NCI-H524 (cell line): Measurements from ENCODE around the gene HDAC11.
"Not testable (repeated sequence)": the region's sequence is repeated elsewhere in the genome, so short reads cannot be mapped to it uniquely, and the experiment has no call there.

ENCODE experiments used
- DNase-seq, 2 experiments: peaks; one replicate each; lab custom pipeline; 2025; lab: John Stamatoyannopoulos, UW

HDAC11 gene

DNA sequence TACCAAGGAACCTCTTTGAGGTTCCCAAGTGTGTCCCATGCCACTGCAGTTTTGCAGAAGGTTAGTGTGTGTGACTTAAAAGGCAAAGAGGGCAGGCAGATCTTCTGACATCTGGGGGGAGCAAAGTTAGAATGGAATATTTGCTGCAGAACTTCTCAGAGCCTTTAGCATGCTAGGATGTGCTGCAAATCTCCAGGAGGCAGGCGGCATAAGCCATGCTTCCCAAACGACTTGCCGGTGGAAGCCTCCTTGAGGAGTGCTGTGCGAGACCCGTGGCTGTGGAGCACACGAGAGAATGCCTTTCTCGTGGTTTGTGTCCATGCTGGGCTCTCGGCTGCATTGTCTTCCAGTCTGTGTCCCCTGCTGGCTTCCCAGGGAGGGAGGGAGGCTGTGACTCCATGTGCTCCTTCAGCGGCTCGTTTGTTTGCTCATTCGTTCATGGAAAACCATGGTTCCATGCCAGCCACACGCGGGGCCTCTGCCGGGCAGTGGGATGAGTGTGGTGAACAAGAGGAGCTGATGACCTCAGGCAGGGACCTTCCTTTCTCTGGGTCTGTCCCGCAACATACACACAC lies 13.8 kb downstream of the HDAC11 start:
- DNase-seq: no peak

GRCh38 chr3:13494463-13495350 lies 14.6 kb downstream of the HDAC11 start:
- DNase-seq: peak in 1 of 2 experiments; percentile 16

DNA sequence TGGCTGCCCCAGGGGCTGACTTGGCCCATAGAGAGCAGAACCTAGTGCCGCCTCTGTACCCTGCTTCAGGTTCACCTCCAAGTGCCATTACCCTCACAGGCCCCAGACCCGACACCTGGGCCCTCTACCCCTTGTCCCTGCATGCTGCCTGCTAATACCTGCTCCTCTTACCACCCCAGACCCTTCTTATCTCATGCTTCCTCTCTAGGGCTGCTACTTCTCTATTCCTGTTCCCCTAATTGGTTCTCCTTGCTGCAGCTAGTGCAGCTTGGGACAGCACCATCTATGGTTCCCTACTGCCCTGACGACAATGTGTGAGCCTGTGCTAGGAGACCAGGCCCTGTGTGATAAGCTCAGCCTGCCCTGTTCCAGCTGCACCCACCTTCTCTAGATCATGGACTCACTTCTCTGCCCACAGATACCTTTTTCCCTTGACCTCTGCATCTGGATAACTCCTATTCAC lies 15.3 kb downstream of the HDAC11 start:
- no peak for DNase-seq

- DNase-seq: peak in 1 of 2 experiments; percentile 74
These were observed 16.0 kb downstream of the HDAC11 start for GRCh38 chr3:13495921-13496723.

DNA sequence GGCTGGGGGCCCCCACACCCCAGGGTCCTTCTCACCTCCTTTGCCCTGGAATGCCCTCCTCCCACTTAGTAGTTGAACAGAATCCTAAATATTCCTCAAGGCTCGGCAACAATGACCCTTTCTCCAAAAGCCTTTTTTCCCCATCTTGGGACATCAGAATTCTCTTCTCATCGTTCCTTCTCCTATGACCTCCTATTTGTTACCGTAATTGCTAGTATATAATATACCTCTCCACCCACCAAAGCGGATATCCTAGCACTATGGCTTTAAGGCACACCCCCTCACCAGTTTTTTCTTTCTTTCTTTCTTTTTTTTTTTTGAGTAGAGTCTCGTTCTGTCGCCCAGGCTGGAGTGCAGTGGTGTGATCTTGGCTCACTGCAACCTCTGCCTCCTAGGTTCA lies 16.8 kb downstream of the HDAC11 start:
- DNase-seq: no peak

GRCh38 chr3:13497386-13497785 lies 17.3 kb downstream of the HDAC11 start:
- no peak for DNase-seq

- DNase-seq: no peak
These were observed 18.4 kb downstream of the HDAC11 start for GRCh38 chr3:13498354-13499060.

GRCh38 chr3:13499246-13499645 lies 19.1 kb downstream of the HDAC11 start:
- not testable (repeated sequence) for DNase-seq

DNA sequence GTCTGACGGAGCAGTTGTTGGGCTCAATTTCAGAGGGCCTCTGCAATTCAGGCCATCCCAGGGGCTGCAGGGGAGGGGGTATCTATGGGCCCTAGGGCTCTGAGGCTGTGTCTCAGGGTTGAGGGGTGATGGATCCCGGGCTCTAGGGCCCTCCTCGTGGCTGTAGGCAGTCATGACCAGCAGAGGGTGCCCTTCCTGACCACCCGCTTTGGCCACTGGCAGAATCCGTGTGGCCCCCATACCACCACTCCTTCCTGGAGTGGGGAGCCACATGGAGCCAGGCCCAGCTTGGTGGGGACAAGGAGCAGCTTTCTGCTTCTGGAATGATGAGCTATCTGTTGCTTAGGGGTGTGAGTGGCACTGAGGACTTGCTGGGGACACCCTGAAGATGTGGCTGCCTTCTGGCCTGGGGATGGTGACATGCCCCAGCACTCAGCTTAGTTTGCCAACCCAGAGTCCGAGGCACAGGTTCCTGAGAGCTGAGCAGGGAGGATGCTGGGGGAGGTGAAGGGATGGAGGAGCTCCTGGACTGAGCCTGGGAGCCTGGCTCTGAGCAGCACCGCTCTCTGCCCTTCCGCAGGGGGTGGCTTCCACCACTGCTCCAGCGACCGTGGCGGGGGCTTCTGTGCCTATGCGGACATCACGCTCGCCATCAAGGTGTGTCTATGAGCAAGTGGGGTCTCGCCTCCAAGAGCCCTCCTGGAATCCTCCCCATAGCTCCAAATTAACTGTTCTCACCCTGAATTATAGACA lies 20.2 kb downstream of the HDAC11 start:
- DNase-seq: no peak

DNA sequence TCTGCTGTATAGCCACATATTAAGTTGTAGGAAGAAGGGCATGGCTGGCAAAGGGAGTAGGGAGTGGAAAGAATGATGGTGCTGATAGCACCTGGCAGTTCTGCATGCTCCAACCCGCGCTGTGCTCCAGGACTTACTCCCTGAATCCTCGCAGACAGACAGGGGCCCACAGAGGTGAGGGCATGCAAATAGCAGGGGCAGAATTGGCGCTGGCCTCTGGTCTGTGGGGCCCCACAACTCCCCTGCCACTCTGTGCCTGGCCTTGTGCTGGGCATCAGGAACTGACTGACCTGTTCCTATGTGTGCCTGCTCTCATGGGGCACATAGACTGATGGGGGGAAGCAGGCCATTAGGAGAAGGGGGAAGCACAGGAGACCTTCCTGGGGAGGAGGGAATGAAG lies 20.9 kb downstream of the HDAC11 start:
- no peak for DNase-seq

GRCh38 chr3:13501521-13501920 lies 21.4 kb downstream of the HDAC11 start:
- DNase-seq: no peak

DNA sequence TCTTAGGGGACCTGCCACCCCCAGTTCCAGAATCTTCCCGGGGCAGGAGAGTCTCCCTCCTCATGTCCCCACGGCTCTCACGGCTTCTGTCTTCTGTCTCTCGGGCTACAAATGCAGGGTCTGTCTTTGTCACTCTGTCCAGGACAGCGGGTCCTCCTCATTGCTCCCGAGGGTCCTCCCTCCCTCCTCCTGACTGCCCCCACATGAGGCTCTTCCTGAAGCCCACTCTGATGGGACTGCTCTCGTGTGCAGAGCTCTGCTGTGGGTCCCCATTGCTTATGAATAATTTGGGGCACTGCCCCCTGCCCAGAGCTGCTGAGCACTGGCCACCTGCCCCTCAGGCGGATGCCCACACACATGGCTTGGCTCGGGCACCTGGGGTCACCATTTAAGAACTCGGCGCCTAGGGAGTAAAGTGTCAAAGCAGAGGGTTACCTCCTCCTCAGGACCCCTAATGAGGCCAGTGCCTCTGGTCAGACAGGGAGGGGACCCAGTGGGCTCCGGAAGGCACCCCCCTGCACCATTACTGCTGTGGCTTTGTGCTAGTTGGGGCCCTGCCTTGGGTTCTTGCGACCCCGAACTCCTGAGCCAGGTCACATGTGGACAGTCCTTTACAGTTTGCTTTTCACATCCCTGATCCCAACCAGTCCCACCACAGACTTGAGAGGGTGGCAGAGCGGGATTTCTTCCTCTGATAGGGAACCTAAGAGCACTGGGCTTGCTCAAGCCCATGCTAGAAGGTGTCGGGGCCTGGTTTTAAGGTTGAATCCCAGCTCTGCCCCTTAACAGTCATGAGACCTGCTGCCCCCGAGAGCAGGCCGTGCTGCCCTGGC lies 22.1 kb downstream of the HDAC11 start:
- DNase-seq: no peak

GRCh38 chr3:13502791-13503060 lies 22.6 kb downstream of the HDAC11 start:
- DNase-seq: no peak

DNA sequence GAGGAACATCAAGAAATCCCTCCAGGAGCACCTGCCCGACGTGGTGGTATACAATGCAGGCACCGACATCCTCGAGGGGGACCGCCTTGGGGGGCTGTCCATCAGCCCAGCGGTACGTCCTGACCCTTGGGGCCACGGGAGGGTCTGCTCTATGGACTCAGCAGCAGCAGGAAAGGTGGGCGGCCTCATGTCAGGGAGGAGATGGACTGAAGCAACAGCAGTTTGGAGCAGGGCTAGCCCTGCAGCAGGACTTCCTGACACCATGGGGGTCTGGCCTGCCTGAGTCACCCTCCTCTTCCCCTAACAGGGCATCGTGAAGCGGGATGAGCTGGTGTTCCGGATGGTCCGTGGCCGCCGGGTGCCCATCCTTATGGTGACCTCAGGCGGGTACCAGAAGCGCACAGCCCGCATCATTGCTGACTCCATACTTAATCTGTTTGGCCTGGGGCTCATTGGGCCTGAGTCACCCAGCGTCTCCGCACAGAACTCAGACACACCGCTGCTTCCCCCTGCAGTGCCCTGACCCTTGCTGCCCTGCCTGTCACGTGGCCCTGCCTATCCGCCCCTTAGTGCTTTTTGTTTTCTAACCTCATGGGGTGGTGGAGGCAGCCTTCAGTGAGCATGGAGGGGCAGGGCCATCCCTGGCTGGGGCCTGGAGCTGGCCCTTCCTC lies 24.2 kb downstream of the HDAC11 start:
- no peak for DNase-seq

DNA sequence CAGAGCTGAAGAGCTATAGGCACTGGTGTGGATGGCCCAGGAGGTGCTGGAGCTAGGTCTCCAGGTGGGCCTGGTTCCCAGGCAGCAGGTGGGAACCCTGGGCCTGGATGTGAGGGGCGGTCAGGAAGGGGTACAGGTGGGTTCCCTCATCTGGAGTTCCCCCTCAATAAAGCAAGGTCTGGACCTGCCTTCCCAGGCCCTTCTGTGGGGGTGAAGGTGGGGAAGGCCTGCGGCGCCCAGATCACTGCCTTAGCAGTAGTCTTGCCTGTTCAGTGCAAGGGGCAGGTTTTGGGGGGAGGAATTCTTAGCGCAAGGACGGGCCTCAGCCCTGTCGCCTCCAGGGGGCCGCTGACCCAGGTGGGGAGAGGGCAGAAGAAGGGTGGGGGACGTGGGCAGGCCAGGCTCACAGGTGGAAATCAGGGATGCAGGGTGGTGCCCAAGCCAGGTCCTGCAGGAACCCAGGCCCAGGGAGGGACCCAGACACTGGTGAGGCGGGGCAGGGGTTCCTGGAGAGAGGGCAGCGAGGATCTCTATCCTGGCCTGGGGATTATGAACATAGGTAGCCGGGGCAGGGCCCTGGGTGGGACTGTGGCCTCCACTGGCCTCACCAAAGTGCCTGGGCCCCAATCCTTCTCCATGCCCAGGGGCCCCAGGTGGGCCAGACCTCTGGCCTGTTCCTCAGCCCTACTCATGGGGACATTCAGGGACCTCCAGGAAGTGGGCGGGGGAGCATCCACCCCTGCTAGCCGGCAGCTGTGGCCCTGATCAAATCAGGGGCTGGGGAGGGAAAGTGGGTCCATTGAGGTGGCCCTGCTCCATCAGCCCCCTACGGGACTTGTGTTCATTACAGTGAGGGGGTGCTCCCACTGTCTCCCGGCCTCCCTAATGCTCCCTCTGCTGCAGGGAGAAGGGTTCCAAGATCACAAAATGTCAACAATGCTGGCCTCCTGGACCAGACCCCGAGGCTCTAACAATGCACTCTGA lies 25.3 kb downstream of the HDAC11 start:
- no peak for DNase-seq

DNA sequence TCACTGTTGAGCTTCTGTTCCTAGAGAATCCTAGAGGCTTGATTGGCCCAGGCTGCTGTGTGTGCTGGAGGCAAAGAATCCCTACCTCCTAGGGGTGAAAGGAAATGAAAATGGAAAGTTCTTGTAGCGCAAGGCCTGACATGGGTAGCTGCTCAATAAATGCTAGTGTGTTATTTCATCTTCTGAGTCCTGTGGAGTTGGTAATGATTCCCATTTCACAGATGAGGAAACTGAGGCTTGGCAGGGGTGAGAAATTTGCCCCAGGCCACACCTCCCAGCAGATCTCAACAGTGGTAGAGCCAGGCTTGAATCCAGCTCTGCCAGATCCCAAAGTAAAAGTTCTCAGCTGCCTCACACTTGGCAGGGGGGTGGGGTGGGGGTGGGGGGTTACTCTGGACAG lies 26.1 kb downstream of the HDAC11 start:
- DNase-seq: no peak

- DNase-seq: no peak
These were observed 26.6 kb downstream of the HDAC11 start for GRCh38 chr3:13506680-13507079.

- DNase-seq: no peak
These were observed 27.1 kb downstream of the HDAC11 start for GRCh38 chr3:13507247-13507569.
